ENCODE results near the gene PPARG. TPM values are rescaled to one million over a fixed set of nuclear protein-coding genes. Genes with fewer than 3 reads are reported as not detected.

The PPARG gene
- total and polyA plus RNA-seq, 10 of the 15 experiments (the other 5 are each of a cell fraction or from before 2014, with no cell fraction given): 0.06 to 0.86 (median 0.12) TPM; not detected in 5

- ATAC-seq: no peak
- SMC1A ChIA-PET (ENCODE audit: uncharacterized antibody, unreplicated experiment): interaction anchor here (1.0 to 1.6 kb wide), 4 partner anchors 15 to 124 kb away, joined by 3 to 4 read pairs (median 3); no protein-coding TSS in a partner anchor
- Histone ChIP-seq H3K4me3 (no peak overlapping the region), H3K9me3 (replicated peaks; ENCODE audit: control insufficient read depth, insufficient read depth, low read length) (no peaks in the 10 kb centered on the region), H3K79me2 (ENCODE audit: control insufficient read depth, insufficient read depth, low read length) (no peaks in the 10 kb centered on the region), H4K20me1 (ENCODE audit: control insufficient read depth, insufficient read depth) (no peaks in the 10 kb centered on the region), H3K4me1 (ENCODE audit: control insufficient read depth, insufficient read depth, low read length) (no peaks in the 10 kb centered on the region), H3K36me3 (ENCODE audit: control insufficient read depth in 2 of 2, insufficient read depth in 2 of 2, low read length in 1 of 2) (no peaks in the 10 kb centered on the region), H2AFZ (ENCODE audit: control insufficient read depth, low read depth, low read length) (no peak overlapping the region), H3K27ac (ENCODE audit: control insufficient read depth, insufficient read depth) (no peak overlapping the region), H3K27me3 (replicated peaks in 1 of 2; ENCODE audit: control insufficient read depth in 2 of 2, insufficient read depth in 2 of 2, low read length in 1 of 2) (no peaks in the 10 kb centered on the region), H3K9ac (ENCODE audit: control insufficient read depth, insufficient read depth, low read length) (no peak overlapping the region), H3K4me2 (ENCODE audit: control insufficient read depth, insufficient read depth) (no peak overlapping the region)
- CTCF ChIA-PET: interaction anchor here (0.6 to 3.0 kb wide), 4 partner anchors 11 to 162 kb away, joined by 3 to 8 read pairs (median 3); no protein-coding TSS in a partner anchor
- WGBS (ENCODE audit: insufficient coverage, insufficient replicate concordance, low lambda C conversion rate, missing lambda C conversion rate): 2% methylated on average over 5 of the region's 5 CpGs
- TF ChIP-seq ZNF687 (IDR thresholded peaks at IDR 0.05) (no peak), FOS (IDR thresholded peaks at IDR 0.05; ENCODE audit: borderline replicate concordance, extremely low read depth, insufficient read length) (no peak), IKZF1 (conservative IDR thresholded peaks at IDR 0.05) (no peak), BHLHE40 (IDR thresholded peaks at IDR 0.05; ENCODE audit: borderline replicate concordance in 1 of 2, low read depth in 2 of 2, low read length in 1 of 2) (no peak), RFX5 (IDR thresholded peaks at IDR 0.05; ENCODE audit: low read depth, low read length) (no peak), HDAC6 (IDR thresholded peaks at IDR 0.05; ENCODE audit: unreplicated experiment) (no peak), SUZ12 (IDR thresholded peaks at IDR 0.05; ENCODE audit: unreplicated experiment) (no peak), HDGF (IDR thresholded peaks at IDR 0.05) (no peak), ZNF592 (IDR thresholded peaks at IDR 0.05) (no peak), PAX5 (IDR thresholded peaks at IDR 0.05; ENCODE audit: borderline replicate concordance, low read depth, low read length) (no peak), POLR2A (IDR thresholded peaks at IDR 0.05; ENCODE audit: low read depth, low read length) (no peak), SP1 (IDR thresholded peaks at IDR 0.05; ENCODE audit: low read depth, low read length) (no peak), RAD51 (IDR thresholded peaks at IDR 0.05) (no peak)
- no TSS peak for BruUV-seq (replicated peaks)
- RAD21 ChIA-PET (ENCODE audit: unreplicated experiment): interaction anchor here (0.6 to 1.5 kb wide), 3 partner anchors 45 to 141 kb away, joined by 3 read pairs; no protein-coding TSS in a partner anchor
- in situ Hi-C loops (cut with MboI): no loop called here
- FAIRE-seq: no peak
- DNase-seq (ENCODE audit: low read depth, low spot score): no peak
- POLR2A ChIA-PET: no interaction called here
- intact Hi-C loops (cut with micrococcal nuclease; ENCODE audit: unreplicated experiment): no loop called here
Measured at GRCh38 chr3:12317914-12318313, 29.0 kb downstream of the PPARG start.
